GM18498 (cell line): Measurements from ENCODE around the gene MYO5C.
A peak's percentile ranks its signal among the peaks of the same experiment; 100 is the strongest.
"Not testable (repeated sequence)": the region's sequence is repeated elsewhere in the genome, so short reads cannot be mapped to it uniquely, and the experiment has no call there.

Experiments
- ATAC-seq: cut with Tn5 transposase; IDR thresholded peaks from one replicate; pipeline ENCODE4 v1.9.1; 2021; ENCODE audit warnings: mild to moderate bottlenecking, moderate library complexity; ENCODE audit not compliant: unreplicated experiment

Gene MYO5C

DNA sequence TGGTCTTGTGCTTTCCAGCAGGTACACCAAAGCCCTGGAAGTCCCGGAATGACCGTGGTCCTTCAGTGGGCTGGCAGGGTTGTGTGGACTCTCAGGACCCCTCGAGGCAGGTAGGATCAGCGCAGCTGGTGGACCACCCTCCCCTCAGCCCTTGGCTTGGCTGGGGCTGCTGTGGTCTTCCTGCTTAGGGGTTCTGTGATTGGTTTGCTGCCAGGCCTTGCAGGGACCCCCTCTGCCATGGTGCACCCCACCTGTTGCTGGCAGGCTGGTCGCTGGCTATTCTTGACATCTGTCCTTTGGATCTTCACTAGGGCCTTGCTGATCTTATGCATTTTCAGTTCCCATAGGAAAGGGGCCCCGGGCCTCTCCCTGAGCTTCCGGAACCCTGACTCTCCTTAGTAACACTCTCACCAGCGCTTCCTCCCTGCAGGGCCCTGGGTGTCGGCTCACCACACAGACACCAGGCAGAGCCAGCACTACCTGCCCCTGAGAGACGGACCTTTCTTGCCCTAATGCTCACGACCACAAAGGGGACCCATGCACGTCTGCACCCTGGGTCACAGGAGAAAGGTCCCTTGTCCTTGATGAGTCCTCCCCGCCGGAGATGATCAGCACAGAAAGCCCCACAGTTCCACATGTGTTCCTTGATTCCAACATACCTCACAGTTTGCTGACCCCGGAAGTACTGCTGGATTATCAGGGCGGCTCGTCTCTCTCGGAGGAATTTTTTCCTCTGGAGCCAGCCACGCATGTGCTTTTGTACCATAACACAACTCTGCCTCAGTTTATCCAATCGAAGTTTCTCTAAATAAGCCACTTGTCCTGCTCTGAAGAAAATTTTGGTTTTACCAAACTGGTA is 51.7 kb downstream of the MYO5C start:
- ATAC-seq = no peak

DNA sequence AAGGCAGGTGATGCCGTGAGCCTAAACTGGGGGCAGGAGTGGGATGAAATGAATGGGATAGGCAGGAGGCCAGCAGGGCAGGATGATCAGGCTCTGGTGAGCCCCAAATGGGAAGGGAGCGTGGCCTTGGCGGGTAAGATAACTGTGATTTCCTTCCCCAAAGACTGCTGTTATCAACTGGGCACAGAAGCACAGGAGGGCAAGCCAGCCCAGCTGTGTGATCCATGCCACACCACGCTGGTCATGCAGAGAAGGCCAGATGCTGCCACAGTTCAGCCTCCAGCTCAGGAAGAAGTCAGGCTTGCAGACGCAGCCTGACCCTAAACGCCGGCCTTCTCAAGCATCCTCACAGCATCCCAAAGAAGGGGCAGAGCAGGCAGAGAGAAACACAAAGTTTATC is 52.3 kb downstream of the MYO5C start:
- no peak for ATAC-seq

DNA sequence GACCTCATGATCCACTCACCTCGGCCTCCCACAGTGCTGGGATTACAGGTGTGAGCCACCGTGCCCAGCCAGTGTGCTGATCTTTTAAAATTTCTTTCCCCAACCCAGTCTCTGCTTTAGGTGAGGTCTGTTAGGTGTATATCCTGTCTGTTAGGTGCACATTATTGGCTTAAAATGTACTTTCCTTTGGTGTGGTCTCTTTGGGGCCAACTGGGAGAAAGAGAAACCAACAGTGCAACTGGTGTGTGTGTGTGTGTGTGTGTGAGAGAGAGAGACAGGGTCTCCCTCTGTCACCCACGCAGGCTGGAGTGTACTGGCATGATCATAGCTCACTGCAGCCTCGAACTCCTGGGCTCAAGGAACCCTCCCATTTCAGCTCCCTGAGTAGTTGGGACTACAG is 54.1 kb downstream of the MYO5C start:
- no peak for ATAC-seq

DNA sequence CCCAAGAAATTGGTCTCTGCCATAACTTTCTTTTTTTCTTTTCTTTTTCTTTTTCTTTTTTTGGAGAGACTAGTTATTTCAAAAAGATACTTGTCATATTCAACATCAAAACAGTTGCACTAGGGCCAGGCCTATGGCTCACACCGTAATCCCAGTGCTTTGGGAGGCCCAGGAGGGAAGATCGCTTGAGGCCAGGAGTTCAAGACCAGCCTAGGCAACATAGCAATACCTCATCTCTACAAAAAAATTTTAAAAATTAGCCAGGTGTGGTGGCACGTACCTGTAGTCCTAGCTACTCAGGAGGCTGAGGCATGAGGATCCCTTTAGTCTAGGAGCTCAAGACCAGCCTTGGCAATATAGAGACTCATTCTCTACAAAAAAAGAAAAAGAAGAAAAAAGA is 55.4 kb downstream of the MYO5C start:
- ATAC-seq = no peak

DNA sequence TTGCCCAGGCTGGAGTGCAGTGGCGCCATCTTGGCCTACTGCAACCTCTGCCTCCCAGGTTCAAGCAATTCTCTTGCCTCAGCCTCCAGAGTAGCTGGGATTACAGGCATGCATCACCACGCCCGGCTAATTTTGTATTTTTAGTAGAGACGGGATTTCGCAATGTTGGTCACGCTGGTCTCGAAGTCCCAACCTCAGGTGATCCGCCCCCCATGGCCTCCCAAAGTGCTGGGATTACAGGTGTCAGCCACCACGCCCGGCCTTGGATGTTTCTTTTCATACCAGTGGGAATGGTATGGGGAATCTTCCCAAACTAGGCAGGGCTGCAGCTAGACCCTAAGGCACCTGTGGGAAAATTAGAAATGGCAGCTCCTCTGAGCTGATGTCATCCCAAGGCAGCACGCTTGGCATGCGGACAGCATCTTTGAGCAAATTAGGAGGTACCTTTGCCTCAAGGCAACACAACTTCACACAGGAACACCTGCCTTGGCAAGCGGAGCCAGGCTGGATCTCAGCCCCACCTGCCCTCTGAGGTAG is 56.5 kb downstream of the MYO5C start:
- not testable (repeated sequence) for ATAC-seq

GRCh38 chr15:52238149-52238548 is 57.5 kb downstream of the MYO5C start:
- no peak for ATAC-seq

DNA sequence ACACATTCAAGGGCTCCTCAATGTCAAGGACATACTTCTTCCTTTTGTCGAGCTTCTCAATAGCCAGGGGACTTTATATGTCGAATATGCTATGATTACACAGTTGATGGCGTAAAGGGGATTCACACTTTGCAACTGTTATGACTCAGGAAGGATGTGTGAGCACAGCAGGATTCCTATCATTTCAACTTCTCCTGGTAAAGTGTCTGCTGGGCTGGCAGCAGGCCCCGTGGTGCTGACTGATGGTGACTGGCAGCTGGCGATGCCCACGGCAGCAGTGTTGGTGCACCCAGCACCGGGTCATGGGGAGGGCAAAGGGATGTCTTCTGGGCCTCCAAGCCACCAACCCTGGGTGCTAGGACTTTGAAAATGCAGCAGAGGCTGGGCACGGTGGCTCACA is 59.6 kb downstream of the MYO5C start:
- ATAC-seq = no peak

GRCh38 chr15:52234596-52235541 is 60.7 kb downstream of the MYO5C start:
- peak; percentile 58 for ATAC-seq

GRCh38 chr15:52233405-52233804 is 62.2 kb downstream of the MYO5C start:
- peak; percentile 35 for ATAC-seq

GRCh38 chr15:52232327-52232726 is 63.3 kb downstream of the MYO5C start:
- peak; percentile 64 for ATAC-seq

DNA sequence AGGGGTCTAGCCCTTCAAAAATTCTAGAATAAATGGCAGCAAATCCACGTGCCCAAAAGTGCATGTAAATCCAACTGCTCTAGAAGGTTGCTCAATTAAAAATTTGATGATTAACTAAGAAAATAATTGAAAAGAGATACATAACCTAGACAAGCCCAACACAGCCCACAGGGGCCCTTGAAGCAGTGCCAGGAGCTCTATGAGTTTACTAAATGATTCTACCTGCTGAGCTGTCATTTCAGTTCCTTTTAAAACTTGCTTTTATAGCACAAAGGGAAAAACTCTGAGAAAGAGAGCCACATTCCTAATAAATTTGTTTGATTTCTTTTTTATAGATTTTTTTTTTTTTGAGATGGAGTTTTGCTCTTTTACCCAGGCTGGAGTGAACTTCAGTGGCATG is 65.5 kb downstream of the MYO5C start:
- ATAC-seq = no peak

DNA sequence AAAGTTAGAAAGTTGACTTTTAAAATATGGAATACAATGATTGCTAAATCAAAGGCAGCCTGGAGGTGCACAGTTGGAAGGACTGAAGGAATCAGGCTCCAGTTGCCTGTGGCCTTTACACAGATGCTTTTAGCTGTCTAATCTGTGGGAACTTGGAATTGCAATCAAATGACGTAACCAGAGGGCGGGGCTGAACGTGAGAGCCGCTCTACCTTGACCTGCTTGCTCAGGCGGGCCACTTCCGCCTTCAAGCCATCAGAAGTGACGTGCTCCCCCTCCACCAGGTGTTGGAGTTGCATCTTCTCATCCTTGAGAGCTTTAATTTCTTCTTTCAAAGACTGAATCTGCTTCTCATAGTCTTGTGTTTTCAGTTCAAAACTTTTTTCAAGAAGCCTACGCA is 66.7 kb downstream of the MYO5C start:
- peak; percentile 32 for ATAC-seq

DNA sequence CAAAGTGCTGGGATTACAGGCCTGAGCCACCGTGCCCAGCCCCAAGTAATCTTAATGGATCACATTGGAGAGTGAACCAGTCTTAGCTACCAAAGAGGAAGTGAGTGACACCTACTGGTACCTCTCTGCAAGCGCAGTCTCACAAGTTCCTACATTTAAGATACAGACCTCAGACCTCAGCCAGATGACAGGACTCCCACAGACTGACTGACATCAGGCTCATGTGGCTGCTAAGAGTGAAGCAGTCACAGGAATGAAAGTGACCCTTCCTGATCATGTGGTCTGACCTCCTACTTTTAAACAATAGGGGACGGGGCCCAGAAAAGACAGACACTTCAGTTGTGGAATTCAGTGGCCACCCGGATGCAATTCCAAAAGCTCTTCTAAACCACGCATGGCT is 68.1 kb downstream of the MYO5C start:
- ATAC-seq = peak; percentile 78

- no peak for ATAC-seq
Measured at GRCh38 chr15:52225230-52225629, 70.4 kb downstream of the MYO5C start.

GRCh38 chr15:52224211-52224610 is 71.4 kb downstream of the MYO5C start:
- no peak for ATAC-seq

- peak; percentile 67 for ATAC-seq
Measured at GRCh38 chr15:52221730-52222129, 73.9 kb downstream of the MYO5C start.

- ATAC-seq = peak; percentile 39
Measured at GRCh38 chr15:52220937-52221660, 74.5 kb downstream of the MYO5C start.

DNA sequence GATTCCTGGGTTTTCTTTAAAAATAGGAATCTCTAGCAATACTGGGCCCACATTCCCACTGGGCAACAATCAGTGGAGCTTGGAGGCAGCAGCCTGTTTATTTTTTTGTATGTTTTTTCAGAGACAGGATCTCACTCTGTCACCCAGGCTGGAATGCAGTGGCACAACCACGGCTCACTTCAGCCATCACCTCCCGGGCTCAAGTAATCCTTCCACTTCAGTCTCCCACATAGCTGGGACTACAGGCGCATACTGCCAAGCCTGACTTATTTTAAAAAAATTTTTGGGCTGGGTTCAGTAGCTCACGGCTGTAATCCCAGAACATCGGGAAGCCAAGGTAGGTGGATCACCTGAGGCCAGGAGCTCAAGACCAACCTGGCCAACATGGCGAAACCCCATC is 75.4 kb downstream of the MYO5C start:
- ATAC-seq = no peak

DNA sequence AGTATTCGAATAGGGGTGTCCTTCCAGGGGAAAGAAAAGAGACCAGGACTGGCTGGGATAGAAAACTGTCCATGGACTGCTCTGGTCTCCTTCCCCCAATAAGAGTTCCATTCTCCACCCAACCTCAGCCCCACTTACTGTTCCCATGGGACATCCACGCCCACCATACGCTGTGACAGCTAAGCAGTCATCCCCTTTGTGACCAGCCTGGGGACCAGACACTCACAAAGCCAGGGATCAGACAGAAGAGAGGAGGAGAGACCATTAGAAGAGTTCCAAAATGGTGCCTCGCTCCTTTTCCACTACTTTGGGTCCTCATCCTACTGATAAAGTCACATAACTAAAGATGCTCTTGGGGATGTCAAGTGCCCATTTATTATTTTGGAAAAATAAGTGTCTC is 76.8 kb downstream of the MYO5C start:
- ATAC-seq = no peak

GRCh38 chr15:52218371-52218770 is 77.2 kb downstream of the MYO5C start:
- ATAC-seq = no peak

DNA sequence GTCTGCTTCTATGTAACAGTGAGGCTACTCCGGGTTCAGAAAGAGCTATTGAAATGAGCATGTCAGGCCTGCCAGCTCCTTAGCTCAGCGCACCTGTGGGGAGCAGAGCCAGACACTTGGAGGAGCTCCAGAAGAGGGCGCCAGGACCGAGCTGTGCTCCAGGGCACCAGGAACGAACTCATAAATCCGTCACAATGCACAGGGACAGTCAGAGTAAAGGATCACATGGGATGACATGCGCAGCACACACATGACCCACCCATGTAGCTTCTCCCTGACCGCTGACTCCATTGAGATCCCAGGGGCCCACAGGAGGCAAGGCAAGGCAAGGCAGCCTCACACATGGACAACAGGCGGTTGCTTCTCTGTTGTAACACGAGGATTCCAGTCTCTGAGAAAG is 78.4 kb downstream of the MYO5C start:
- ATAC-seq = no peak
